ENCODE data around the gene ARHGAP22. TPM values are rescaled to one million over a fixed set of nuclear protein-coding genes. Genes with fewer than 3 reads are reported as not detected.
A peak's percentile ranks its signal among the peaks of the same experiment; 100 is the strongest.

ARHGAP22 gene
- total RNA-seq, 1 donor, result 45.6 TPM

GRCh38 chr10:48523820-48524758, 80.8 kb downstream of the ARHGAP22 start:
- H3K79me2 ChIP-seq (ENCODE audit: insufficient read depth, low read length), result peaks cover 78% of the 10 kb centered on the region
- H4K20me1 ChIP-seq (ENCODE audit: insufficient read depth, low read length), result peaks cover 21% of the 10 kb centered on the region
- DNase-seq (ENCODE audit: insufficient read length, low spot score, missing footprints), result peak; percentile 90
- H3K4me2 ChIP-seq (ENCODE audit: insufficient read depth, low read length), result peak overlapping the region; percentile 84
- no peaks in the 10 kb centered on the region for H3K9me3 ChIP-seq (ENCODE audit: low read depth, low read length)
- peaks cover 13% of the 10 kb centered on the region for H3K36me3 ChIP-seq (ENCODE audit: insufficient read depth, low read length)
- TF ChIP-seq CTCF (IDR thresholded peaks at IDR 0.05; ENCODE audit: extremely low read depth, low read depth, low read length), result peak; percentile 50
- H3K4me1 ChIP-seq (ENCODE audit: insufficient read depth, low read length), result peaks cover 47% of the 10 kb centered on the region
- no peak overlapping the region for H2AFZ ChIP-seq (ENCODE audit: low read length)
- peak overlapping the region; percentile 33 for H3K27ac ChIP-seq (ENCODE audit: low read depth, low read length)
- H3K4me3 ChIP-seq (ENCODE audit: insufficient read depth, low read length), result peak overlapping the region; percentile 71
- H3K27me3 ChIP-seq (ENCODE audit: insufficient read depth, low read length), result no peaks in the 10 kb centered on the region

DNA sequence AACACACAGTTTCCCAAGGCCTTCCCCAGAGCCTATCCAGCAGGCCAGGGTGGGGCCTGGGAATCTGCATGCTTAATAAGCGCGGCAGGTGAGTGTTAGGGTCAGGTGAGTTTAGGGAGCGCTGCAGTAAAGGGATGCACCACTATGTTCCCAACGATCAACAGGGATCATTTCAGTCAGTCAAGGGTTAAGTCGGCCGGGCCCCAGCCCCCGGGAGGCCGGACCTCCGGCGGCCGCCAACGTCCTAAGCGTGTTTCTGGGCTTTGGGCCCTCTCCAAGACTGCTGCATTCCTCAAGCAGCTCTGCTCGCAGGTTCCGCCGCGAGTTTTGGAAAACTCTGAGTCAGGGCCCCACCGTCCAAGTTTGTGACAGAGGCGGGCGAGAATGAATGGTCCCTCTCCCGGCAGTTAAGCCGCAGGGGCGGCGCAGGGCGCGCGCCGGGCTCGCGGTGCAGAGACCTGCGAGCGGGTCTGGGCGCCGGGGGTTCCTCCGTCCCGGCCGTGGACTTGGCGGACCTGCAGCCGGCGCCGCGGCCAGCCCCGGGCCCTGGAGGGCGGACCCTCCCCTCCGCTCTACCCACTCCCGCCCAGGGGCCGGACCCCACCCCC, 81.6 kb downstream of the ARHGAP22 start:
- H3K4me3 ChIP-seq (ENCODE audit: insufficient read depth, low read length), result peak overlapping the region; percentile 71
- no peaks in the 10 kb centered on the region for H3K9me3 ChIP-seq (ENCODE audit: low read depth, low read length)
- H2AFZ ChIP-seq (ENCODE audit: low read length), result no peak overlapping the region
- H3K36me3 ChIP-seq (ENCODE audit: insufficient read depth, low read length), result peaks cover 13% of the 10 kb centered on the region
- H3K4me2 ChIP-seq (ENCODE audit: insufficient read depth, low read length), result peak overlapping the region; percentile 84
- H3K27me3 ChIP-seq (ENCODE audit: insufficient read depth, low read length), result no peaks in the 10 kb centered on the region
- H4K20me1 ChIP-seq (ENCODE audit: insufficient read depth, low read length), result peaks cover 28% of the 10 kb centered on the region
- TF ChIP-seq CTCF (IDR thresholded peaks at IDR 0.05; ENCODE audit: extremely low read depth, low read depth, low read length), result no peak
- DNase-seq (ENCODE audit: insufficient read length, low spot score, missing footprints), result peak; percentile 98
- H3K27ac ChIP-seq (ENCODE audit: low read depth, low read length), result peak overlapping the region; percentile 66
- peaks cover 55% of the 10 kb centered on the region for H3K4me1 ChIP-seq (ENCODE audit: insufficient read depth, low read length)
- H3K79me2 ChIP-seq (ENCODE audit: insufficient read depth, low read length), result peaks cover 78% of the 10 kb centered on the region

GRCh38 chr10:48522011-48522765, 82.7 kb downstream of the ARHGAP22 start:
- H3K9me3 ChIP-seq (ENCODE audit: low read depth, low read length), result no peaks in the 10 kb centered on the region
- H3K4me2 ChIP-seq (ENCODE audit: insufficient read depth, low read length), result peak overlapping the region; percentile 84
- no peak for TF ChIP-seq CTCF (IDR thresholded peaks at IDR 0.05; ENCODE audit: extremely low read depth, low read depth, low read length)
- H3K27me3 ChIP-seq (ENCODE audit: insufficient read depth, low read length), result no peaks in the 10 kb centered on the region
- H3K4me3 ChIP-seq (ENCODE audit: insufficient read depth, low read length), result no peak overlapping the region
- no peak for DNase-seq (ENCODE audit: insufficient read length, low spot score, missing footprints)
- peak overlapping the region; percentile 66 for H3K27ac ChIP-seq (ENCODE audit: low read depth, low read length)
- H2AFZ ChIP-seq (ENCODE audit: low read length), result no peak overlapping the region
- H3K4me1 ChIP-seq (ENCODE audit: insufficient read depth, low read length), result peaks cover 48% of the 10 kb centered on the region
- peaks cover 78% of the 10 kb centered on the region for H3K79me2 ChIP-seq (ENCODE audit: insufficient read depth, low read length)
- H3K36me3 ChIP-seq (ENCODE audit: insufficient read depth, low read length), result peaks cover 11% of the 10 kb centered on the region
- peaks cover 33% of the 10 kb centered on the region for H4K20me1 ChIP-seq (ENCODE audit: insufficient read depth, low read length)
